Mucosa of rectum (tissue), 2 donors: ENCODE measurements around the gene ARHGAP42.

Experiments used
- H3K27ac ChIP-seq, 2 donors: one replicate each; pipeline ENCODE4 v1.7.0; 2013; ENCODE audit warnings: inconsistent platforms in 2 of 2, low read depth in 2 of 2, low read length in 2 of 2
- H3K27me3 ChIP-seq, 2 donors: one replicate each; pipeline ENCODE4 v1.7.0; 2013; ENCODE audit warnings: low read length in 2 of 2; ENCODE audit not compliant: control insufficient read depth in 2 of 2, insufficient read depth in 2 of 2
- H3K36me3 ChIP-seq, 2 donors: one replicate each; pipeline ENCODE4 v1.7.0; 2013; ENCODE audit warnings: low read length in 2 of 2; ENCODE audit not compliant: control insufficient read depth in 2 of 2, insufficient read depth in 2 of 2
- H3K4me1 ChIP-seq, 2 donors: one replicate each; pipeline ENCODE4 v1.7.0; 2013; ENCODE audit warnings: low read length in 2 of 2, mild to moderate bottlenecking in 1 of 2; ENCODE audit not compliant: control insufficient read depth in 2 of 2, insufficient read depth in 2 of 2
- H3K4me3 ChIP-seq, 2 donors: one replicate each; pipeline ENCODE4 v1.7.0; 2013; ENCODE audit warnings: low read length in 2 of 2
- H3K9ac ChIP-seq, 2 donors: one replicate each; pipeline ENCODE4 v1.7.0; 2013; ENCODE audit warnings: low read length in 2 of 2, low read depth in 1 of 2, mild to moderate bottlenecking in 1 of 2
- H3K9me3 ChIP-seq, 2 donors: one replicate each; pipeline ENCODE4 v1.7.0; 2013; ENCODE audit warnings: low read length in 2 of 2; ENCODE audit not compliant: control insufficient read depth in 2 of 2
- donor health status: healthy.
- donor health status: Normal muscosa, but diverticular disease.

The ARHGAP42 gene

GRCh38 chr11:100835854-100836253 is 148.8 kb downstream of the ARHGAP42 start:
- Histone ChIP-seq H3K9me3 (no peaks in the 10 kb centered on the region), H3K4me1 (peaks cover 0 to 2% of the 10 kb centered on the region in 2 donors), H3K9ac (no peak overlapping the region), H3K36me3 (no peaks in the 10 kb centered on the region), H3K27me3 (no peaks in the 10 kb centered on the region), H3K27ac (no peak overlapping the region), H3K4me3 (no peak overlapping the region)

- Histone ChIP-seq H3K9me3 (no peaks in the 10 kb centered on the region), H3K4me1 (peaks cover 0 to 2% of the 10 kb centered on the region in 2 donors), H3K27me3 (no peaks in the 10 kb centered on the region), H3K9ac (no peak overlapping the region), H3K4me3 (no peak overlapping the region), H3K36me3 (no peaks in the 10 kb centered on the region), H3K27ac (no peak overlapping the region)
These were observed 150.2 kb downstream of the ARHGAP42 start for GRCh38 chr11:100837311-100837710.

GRCh38 chr11:100841711-100842407 is 154.8 kb downstream of the ARHGAP42 start:
- Histone ChIP-seq H3K4me1 (no peaks in the 10 kb centered on the region), H3K27me3 (no peaks in the 10 kb centered on the region), H3K9ac (no peak overlapping the region), H3K27ac (no peak overlapping the region), H3K9me3 (no peaks in the 10 kb centered on the region), H3K36me3 (no peaks in the 10 kb centered on the region), H3K4me3 (no peak overlapping the region)

GRCh38 chr11:100847696-100848216 is 160.7 kb downstream of the ARHGAP42 start:
- no peaks in the 10 kb centered on the region for H3K4me1 ChIP-seq
- no peaks in the 10 kb centered on the region for H3K36me3 ChIP-seq
- H3K4me3 ChIP-seq = no peak overlapping the region
- no peaks in the 10 kb centered on the region for H3K27me3 ChIP-seq
- no peak overlapping the region for H3K9ac ChIP-seq
- no peak overlapping the region for H3K27ac ChIP-seq
- no peaks in the 10 kb centered on the region for H3K9me3 ChIP-seq

- Histone ChIP-seq H3K9me3 (no peaks in the 10 kb centered on the region), H3K4me1 (no peaks in the 10 kb centered on the region), H3K9ac (no peak overlapping the region), H3K27me3 (no peaks in the 10 kb centered on the region), H3K36me3 (no peaks in the 10 kb centered on the region), H3K4me3 (no peak overlapping the region), H3K27ac (no peak overlapping the region)
These were observed 162.2 kb downstream of the ARHGAP42 start for GRCh38 chr11:100849009-100849900.

- Histone ChIP-seq H3K4me1 (no peaks in the 10 kb centered on the region), H3K27me3 (no peaks in the 10 kb centered on the region), H3K9ac (no peak overlapping the region), H3K4me3 (no peak overlapping the region), H3K9me3 (no peaks in the 10 kb centered on the region), H3K36me3 (no peaks in the 10 kb centered on the region), H3K27ac (no peak overlapping the region)
These were observed 162.8 kb downstream of the ARHGAP42 start for GRCh38 chr11:100849901-100850235.

- Histone ChIP-seq H3K36me3 (no peaks in the 10 kb centered on the region), H3K27ac (no peak overlapping the region), H3K4me1 (no peaks in the 10 kb centered on the region), H3K9me3 (no peaks in the 10 kb centered on the region), H3K9ac (no peak overlapping the region), H3K27me3 (no peaks in the 10 kb centered on the region), H3K4me3 (no peak overlapping the region)
These were observed 164.1 kb downstream of the ARHGAP42 start for GRCh38 chr11:100851147-100851546.

- H3K27ac ChIP-seq = no peak overlapping the region
- H3K36me3 ChIP-seq = no peaks in the 10 kb centered on the region
- no peaks in the 10 kb centered on the region for H3K27me3 ChIP-seq
- H3K4me3 ChIP-seq = no peak overlapping the region
- H3K4me1 ChIP-seq = no peaks in the 10 kb centered on the region
- no peak overlapping the region for H3K9ac ChIP-seq
- H3K9me3 ChIP-seq = no peaks in the 10 kb centered on the region
These were observed 164.6 kb downstream of the ARHGAP42 start for GRCh38 chr11:100851584-100852152.

GRCh38 chr11:100855466-100856067 is 168.5 kb downstream of the ARHGAP42 start:
- H3K27me3 ChIP-seq = no peaks in the 10 kb centered on the region
- H3K9me3 ChIP-seq = no peaks in the 10 kb centered on the region
- H3K9ac ChIP-seq = no peak overlapping the region
- H3K4me3 ChIP-seq = no peak overlapping the region
- H3K4me1 ChIP-seq = no peaks in the 10 kb centered on the region
- no peak overlapping the region for H3K27ac ChIP-seq
- H3K36me3 ChIP-seq = no peaks in the 10 kb centered on the region
